ENCODE data around the gene DPM3. TPM values are rescaled to one million over a fixed set of nuclear protein-coding genes. Genes with fewer than 3 reads are reported as not detected.

DPM3 gene
- total and polyA plus RNA-seq, 2 of the 13 experiments (the other 11 are each of a cell fraction or from before 2014, with no cell fraction given): 23.2 to 53.4 TPM

- TF ChIP-seq MLX (CRISPR knock-in tag; IDR thresholded peaks at IDR 0.05): no peak
- no peak for TF ChIP-seq EEA1 (CRISPR knock-in tag; IDR thresholded peaks at IDR 0.05; ENCODE audit: borderline replicate concordance)
- TF ChIP-seq ZNF720 (CRISPR knock-in tag; IDR thresholded peaks at IDR 0.05): no peak
- TF ChIP-seq ZBTB43 (CRISPR knock-in tag; conservative IDR thresholded peaks at IDR 0.05): no peak
- TF ChIP-seq ZNF703 (CRISPR knock-in tag; IDR thresholded peaks at IDR 0.05; ENCODE audit: borderline replicate concordance): no peak
- no peak for TF ChIP-seq ZFP82 (CRISPR knock-in tag; IDR thresholded peaks at IDR 0.05; ENCODE audit: borderline replicate concordance)
- no peak for TF ChIP-seq POGZ (CRISPR knock-in tag; IDR thresholded peaks at IDR 0.05)
- no peak for TF ChIP-seq RNF2 (conservative IDR thresholded peaks at IDR 0.05; ENCODE audit: low read depth)
- no peak for TF ChIP-seq NONO (IDR thresholded peaks at IDR 0.05)
- 0 out of 2 replicates have a peak, but pooled peaks have one; percentile 21 for TF ChIP-seq NONO (CRISPR knock-in tag; conservative IDR thresholded peaks at IDR 0.05)
- 0 out of 2 replicates have a peak, but pooled peaks have one; percentile 12 for TF ChIP-seq ERF (CRISPR knock-in tag; IDR thresholded peaks at IDR 0.05)
- 0 out of 2 replicates have a peak, but pooled peaks have one; percentile 21 for TF ChIP-seq KMT2B (CRISPR knock-in tag; IDR thresholded peaks at IDR 0.05)
- no peak for TF ChIP-seq ZNF597 (CRISPR knock-in tag; IDR thresholded peaks at IDR 0.05)
- no peak for TF ChIP-seq USF2 (IDR thresholded peaks at IDR 0.05; ENCODE audit: low read depth, low read length)
- TF ChIP-seq USF2 (CRISPR knock-in tag; IDR thresholded peaks at IDR 0.05; ENCODE audit: borderline replicate concordance): no peak; the same call in 1 of the 2 replicates
- TF ChIP-seq MAX (IDR thresholded peaks at IDR 0.05): peak; percentile 26; the same call in 1 of the 2 replicates
- no peak for TF ChIP-seq SP2 (CRISPR knock-in tag; IDR thresholded peaks at IDR 0.05)
- no peak for TF ChIP-seq IRX3 (CRISPR knock-in tag; IDR thresholded peaks at IDR 0.05; ENCODE audit: borderline replicate concordance, low read depth)
- TF ChIP-seq HMG20A (CRISPR knock-in tag; IDR thresholded peaks at IDR 0.05; ENCODE audit: borderline replicate concordance): no peak
- TF ChIP-seq NCOA1 (CRISPR knock-in tag; IDR thresholded peaks at IDR 0.05): no peak
- TF ChIP-seq NCOA2 (CRISPR knock-in tag; IDR thresholded peaks at IDR 0.05): no peak
- TF ChIP-seq MBD4 (IDR thresholded peaks at IDR 0.05; ENCODE audit: borderline replicate concordance, low read length): no peak
- no peak; the same call in none of the 2 replicates for TF ChIP-seq GABPB1 (CRISPR knock-in tag; IDR thresholded peaks at IDR 0.05)
- no peak for TF ChIP-seq FOXA3 (CRISPR knock-in tag; IDR thresholded peaks at IDR 0.05)
Observed at GRCh38 chr1:155167166-155168104, 27.1 kb upstream of the DPM3 start (continued).
